ENCODE data around the gene ERCC4. TPM values are rescaled to one million over a fixed set of nuclear protein-coding genes. Genes with fewer than 3 reads are reported as not detected.

ERCC4 gene
- polyA plus RNA-seq, 1 donor (not counting 4 experiments of a cell fraction or from before 2014, with no cell fraction given) = 5.9 TPM

DNA sequence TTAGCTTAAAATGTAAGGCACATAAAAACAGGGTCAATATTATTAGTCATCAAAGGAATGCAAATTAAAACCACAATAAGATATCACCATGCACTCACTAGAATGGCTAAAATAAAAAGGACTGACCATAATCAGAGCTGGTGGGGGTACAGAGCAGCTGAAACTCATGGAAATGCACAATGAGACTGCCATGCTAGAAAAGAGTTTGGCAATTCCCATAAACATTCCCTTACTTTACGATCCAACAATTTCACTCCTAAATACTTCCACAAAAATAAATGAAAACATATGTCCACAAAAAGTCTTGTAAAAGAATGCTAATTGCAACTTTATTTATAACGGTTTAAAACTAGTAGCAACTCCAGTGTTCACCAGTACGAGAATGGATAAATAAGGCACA lies 36.1 kb upstream of the ERCC4 start:
- H3K27me3 ChIP-seq (ENCODE audit: control insufficient read depth, extremely low read depth, insufficient read depth, low read length) = no peaks in the 10 kb centered on the region
- H4K20me1 ChIP-seq (ENCODE audit: control insufficient read depth, extremely low read depth, insufficient read depth, low read length) = no peaks in the 10 kb centered on the region
- no peak for FAIRE-seq
- H2AFZ ChIP-seq (ENCODE audit: control insufficient read depth, low read length) = no peak overlapping the region
- no peak overlapping the region for H3K4me2 ChIP-seq (ENCODE audit: control insufficient read depth, extremely low read depth, insufficient read depth, low read depth, low read length)
- TF ChIP-seq EZH2 (IDR thresholded peaks at IDR 0.05; ENCODE audit: low read length) = no peak
- TF ChIP-seq, protein P1, sequence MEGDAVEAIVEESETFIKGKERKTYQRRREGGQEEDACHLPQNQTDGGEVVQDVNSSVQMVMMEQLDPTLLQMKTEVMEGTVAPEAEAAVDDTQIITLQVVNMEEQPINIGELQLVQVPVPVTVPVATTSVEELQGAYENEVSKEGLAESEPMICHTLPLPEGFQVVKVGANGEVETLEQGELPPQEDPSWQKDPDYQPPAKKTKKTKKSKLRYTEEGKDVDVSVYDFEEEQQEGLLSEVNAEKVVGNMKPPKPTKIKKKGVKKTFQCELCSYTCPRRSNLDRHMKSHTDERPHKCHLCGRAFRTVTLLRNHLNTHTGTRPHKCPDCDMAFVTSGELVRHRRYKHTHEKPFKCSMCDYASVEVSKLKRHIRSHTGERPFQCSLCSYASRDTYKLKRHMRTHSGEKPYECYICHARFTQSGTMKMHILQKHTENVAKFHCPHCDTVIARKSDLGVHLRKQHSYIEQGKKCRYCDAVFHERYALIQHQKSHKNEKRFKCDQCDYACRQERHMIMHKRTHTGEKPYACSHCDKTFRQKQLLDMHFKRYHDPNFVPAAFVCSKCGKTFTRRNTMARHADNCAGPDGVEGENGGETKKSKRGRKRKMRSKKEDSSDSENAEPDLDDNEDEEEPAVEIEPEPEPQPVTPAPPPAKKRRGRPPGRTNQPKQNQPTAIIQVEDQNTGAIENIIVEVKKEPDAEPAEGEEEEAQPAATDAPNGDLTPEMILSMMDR (optimal IDR thresholded peaks at IDR 0.05 in 1 of 3, IDR thresholded peaks at IDR 0.05 in 1 of 3, conservative IDR thresholded peaks at IDR 0.05 in 1 of 3; ENCODE audit: extremely low read depth in 1 of 3, insufficient read depth in 2 of 3, low read length in 3 of 3) = no peak
- H3K79me2 ChIP-seq (ENCODE audit: control insufficient read depth, insufficient read depth, low read length) = no peaks in the 10 kb centered on the region
- H3K9me3 ChIP-seq (ENCODE audit: control insufficient read depth, low read depth, low read length) = no peaks in the 10 kb centered on the region
- no peak overlapping the region for H3K9ac ChIP-seq (ENCODE audit: control insufficient read depth, extremely low read depth, insufficient read depth, low read length)
- no peaks in the 10 kb centered on the region for H3K36me3 ChIP-seq (ENCODE audit: control insufficient read depth in 2 of 2, extremely low read depth in 1 of 2, insufficient read depth in 2 of 2, low read length in 2 of 2)
- dilution Hi-C loops (cut with MboI; ENCODE audit: extremely low pct_ligation_motif_present, low sequenced_read_pairs) = no loop called here
- no peaks in the 10 kb centered on the region for H3K4me1 ChIP-seq (ENCODE audit: control insufficient read depth, extremely low read depth, insufficient read depth, low read length)
- no peak overlapping the region for H3K4me3 ChIP-seq (ENCODE audit: control insufficient read depth in 2 of 3, extremely low read depth in 1 of 3, insufficient read depth in 2 of 3, low read depth in 1 of 3, low read length in 3 of 3)
- no peaks in the 10 kb centered on the region for H3K9me1 ChIP-seq (ENCODE audit: control insufficient read depth, extremely low read depth, insufficient read depth, low read length)
- no peak for DNase-seq (ENCODE audit: low read depth, low spot score)
- no peak overlapping the region for H3K27ac ChIP-seq (ENCODE audit: control insufficient read depth, insufficient read depth, low read length)

DNA sequence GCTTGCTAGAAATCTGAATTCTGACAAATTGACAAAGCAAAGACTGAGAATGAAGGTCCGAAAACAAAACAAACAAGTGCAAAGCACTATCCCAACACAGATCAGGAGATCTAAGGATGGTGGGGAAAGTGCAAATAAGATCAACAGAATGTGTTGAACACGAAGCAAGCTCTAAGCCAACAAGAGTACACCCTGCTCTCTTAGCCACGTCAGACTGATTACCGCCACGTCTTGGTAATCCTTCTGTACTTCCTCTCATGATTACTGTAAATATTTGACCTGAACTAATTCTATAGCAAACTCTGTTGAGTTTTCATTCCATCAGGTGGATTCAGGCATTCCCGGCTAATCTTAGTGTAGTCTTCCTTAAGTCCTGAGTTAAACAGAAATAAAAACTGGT lies 34.3 kb upstream of the ERCC4 start:
- no peaks in the 10 kb centered on the region for H3K4me1 ChIP-seq (ENCODE audit: control insufficient read depth, extremely low read depth, insufficient read depth, low read length)

More for the DNA sequence above, 34.3 kb upstream of the ERCC4 start:
- FAIRE-seq = no peak
- Histone ChIP-seq H3K4me3 (ENCODE audit: control insufficient read depth in 2 of 3, extremely low read depth in 1 of 3, insufficient read depth in 2 of 3, low read depth in 1 of 3, low read length in 3 of 3) (no peak overlapping the region), H3K27ac (ENCODE audit: control insufficient read depth, insufficient read depth, low read length) (no peak overlapping the region), H3K36me3 (ENCODE audit: control insufficient read depth in 2 of 2, extremely low read depth in 1 of 2, insufficient read depth in 2 of 2, low read length in 2 of 2) (no peaks in the 10 kb centered on the region), H2AFZ (ENCODE audit: control insufficient read depth, low read length) (no peak overlapping the region), H3K4me2 (ENCODE audit: control insufficient read depth, extremely low read depth, insufficient read depth, low read depth, low read length) (no peak overlapping the region), H3K9me1 (ENCODE audit: control insufficient read depth, extremely low read depth, insufficient read depth, low read length) (no peaks in the 10 kb centered on the region), H3K9ac (ENCODE audit: control insufficient read depth, extremely low read depth, insufficient read depth, low read length) (no peak overlapping the region), H3K27me3 (ENCODE audit: control insufficient read depth, extremely low read depth, insufficient read depth, low read length) (no peaks in the 10 kb centered on the region), H3K79me2 (ENCODE audit: control insufficient read depth, insufficient read depth, low read length) (no peaks in the 10 kb centered on the region), H4K20me1 (ENCODE audit: control insufficient read depth, extremely low read depth, insufficient read depth, low read length) (no peaks in the 10 kb centered on the region), H3K9me3 (ENCODE audit: control insufficient read depth, low read depth, low read length) (no peaks in the 10 kb centered on the region)
- TF ChIP-seq, protein P1 (optimal IDR thresholded peaks at IDR 0.05 in 1 of 3, IDR thresholded peaks at IDR 0.05 in 1 of 3, conservative IDR thresholded peaks at IDR 0.05 in 1 of 3; ENCODE audit: extremely low read depth in 1 of 3, insufficient read depth in 2 of 3, low read length in 3 of 3) = no peak
- no peak for TF ChIP-seq EZH2 (IDR thresholded peaks at IDR 0.05; ENCODE audit: low read length)
- dilution Hi-C loops (cut with MboI; ENCODE audit: extremely low pct_ligation_motif_present, low sequenced_read_pairs) = no loop called here
- DNase-seq (ENCODE audit: low read depth, low spot score) = no peak
